Measurements from ENCODE around the gene APEX2. TPM values are rescaled to one million over a fixed set of nuclear protein-coding genes. Genes with fewer than 3 reads are reported as not detected.
"Not testable (repeated sequence)": the region's sequence is repeated elsewhere in the genome, so short reads cannot be mapped to it uniquely, and the experiment has no call there.

The APEX2 gene
- total RNA-seq, 2 experiments from 2014 or later = 26.9 to 28.0 TPM

GRCh38 chrX:55028040-55028439 is 27.9 kb downstream of the APEX2 start:
- CTCF ChIA-PET = no interaction called here
- Mint-ChIP-seq H3K27me3 (ENCODE audit: low read depth) (no peaks in the 10 kb centered on the region), H3K36me3 (ENCODE audit: low read depth) (no peaks in the 10 kb centered on the region), H3K9me3 (ENCODE audit: insufficient read depth) (no peaks in the 10 kb centered on the region), H3K4me3 (no peak overlapping the region), H3K27ac (no peak overlapping the region), H3K4me1 (ENCODE audit: low read depth) (no peaks in the 10 kb centered on the region)
- no peak for DNase-seq
- ATAC-seq = no peak
- POLR2A ChIA-PET = no interaction called here

- no peaks in the 10 kb centered on the region for H3K27me3 Mint-ChIP-seq (ENCODE audit: low read depth)
- no peaks in the 10 kb centered on the region for H3K4me1 Mint-ChIP-seq (ENCODE audit: low read depth)
- H3K36me3 Mint-ChIP-seq (ENCODE audit: low read depth) = no peaks in the 10 kb centered on the region
- ATAC-seq = no peak
- POLR2A ChIA-PET = no interaction called here
- H3K9me3 Mint-ChIP-seq (ENCODE audit: insufficient read depth) = no peaks in the 10 kb centered on the region
- CTCF ChIA-PET = no interaction called here
- no peak for DNase-seq
- no peak overlapping the region for H3K27ac Mint-ChIP-seq
- H3K4me3 Mint-ChIP-seq = no peak overlapping the region
These were observed 28.4 kb downstream of the APEX2 start for GRCh38 chrX:55028611-55029010.

GRCh38 chrX:55029291-55029690 is 29.1 kb downstream of the APEX2 start:
- Mint-ChIP-seq H3K4me1 (ENCODE audit: low read depth) (no peaks in the 10 kb centered on the region), H3K9me3 (ENCODE audit: insufficient read depth) (no peaks in the 10 kb centered on the region), H3K36me3 (ENCODE audit: low read depth) (no peaks in the 10 kb centered on the region), H3K4me3 (no peak overlapping the region), H3K27ac (no peak overlapping the region), H3K27me3 (ENCODE audit: low read depth) (no peaks in the 10 kb centered on the region)
- ChIA-PET POLR2A (no interaction called here), CTCF (no interaction called here)
- DNase-seq = no peak
- ATAC-seq = no peak

- no peak within 1 kb of the TSS for H3K4me3 Mint-ChIP-seq
- ChIA-PET POLR2A (no interaction called here), CTCF (no interaction called here)
- no peak for DNase-seq
- no peaks in the 10 kb centered on the region for H3K27me3 Mint-ChIP-seq (ENCODE audit: low read depth)
- H3K27ac Mint-ChIP-seq = no peak within 1 kb of the TSS
- no peaks in the 10 kb centered on the region for H3K9me3 Mint-ChIP-seq (ENCODE audit: insufficient read depth)
- no peak for ATAC-seq
- no peaks in the 10 kb centered on the region for H3K36me3 Mint-ChIP-seq (ENCODE audit: low read depth)
- H3K4me1 Mint-ChIP-seq (ENCODE audit: low read depth) = no peaks in the 10 kb centered on the region
These were observed 30.4 kb downstream of the APEX2 start, which contains the start of gene ALAS2 for GRCh38 chrX:55030271-55031205. Gene ALAS2, minus strand, starts transcription at chrX:55030977. Its CDS starts 4,977 bp downstream, at chrX:55026000.

- H3K36me3 Mint-ChIP-seq (ENCODE audit: low read depth) = no peaks in the 10 kb centered on the region
- no peak for ATAC-seq
- ChIA-PET CTCF (no interaction called here), POLR2A (no interaction called here)
- H3K4me3 Mint-ChIP-seq = no peak overlapping the region
- no peaks in the 10 kb centered on the region for H3K9me3 Mint-ChIP-seq (ENCODE audit: insufficient read depth)
- no peaks in the 10 kb centered on the region for H3K4me1 Mint-ChIP-seq (ENCODE audit: low read depth)
- no peak for DNase-seq
- H3K27ac Mint-ChIP-seq = no peak overlapping the region
- no peaks in the 10 kb centered on the region for H3K27me3 Mint-ChIP-seq (ENCODE audit: low read depth)
These were observed 33.3 kb downstream of the APEX2 start for GRCh38 chrX:55033429-55033828.

GRCh38 chrX:55039471-55039870 is 39.3 kb downstream of the APEX2 start:
- no peak overlapping the region for H3K4me3 Mint-ChIP-seq
- no peak for DNase-seq
- ChIA-PET CTCF (no interaction called here), POLR2A (no interaction called here)
- H3K36me3 Mint-ChIP-seq (ENCODE audit: low read depth) = no peaks in the 10 kb centered on the region
- no peaks in the 10 kb centered on the region for H3K9me3 Mint-ChIP-seq (ENCODE audit: insufficient read depth)
- H3K27ac Mint-ChIP-seq = no peak overlapping the region
- no peaks in the 10 kb centered on the region for H3K4me1 Mint-ChIP-seq (ENCODE audit: low read depth)
- H3K27me3 Mint-ChIP-seq (ENCODE audit: low read depth) = no peaks in the 10 kb centered on the region
- ATAC-seq = no peak

DNA sequence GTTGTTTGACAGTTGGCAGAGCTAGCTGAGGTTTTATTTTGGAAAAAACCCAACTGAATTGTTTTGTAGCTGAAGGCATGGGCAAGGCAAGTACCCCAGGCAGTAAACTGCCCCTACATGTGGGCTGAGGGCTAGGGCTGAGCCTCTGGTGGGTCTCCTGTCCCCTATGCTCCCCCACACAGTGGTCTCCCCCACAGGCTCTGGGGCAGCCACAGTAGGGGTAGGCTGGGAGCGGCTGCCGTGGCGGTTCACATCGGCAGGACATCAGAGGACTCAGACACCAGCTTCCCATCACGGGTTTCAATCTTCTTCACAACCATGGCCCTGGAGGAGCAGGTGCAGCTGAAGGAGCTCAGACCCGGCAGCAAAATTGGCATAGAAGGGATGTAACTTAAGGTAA is 41.4 kb downstream of the APEX2 start:
- ATAC-seq = no peak
- CTCF ChIA-PET = no interaction called here
- H3K27ac Mint-ChIP-seq = no peak overlapping the region
- H3K36me3 Mint-ChIP-seq (ENCODE audit: low read depth) = no peaks in the 10 kb centered on the region
- H3K4me3 Mint-ChIP-seq = no peak overlapping the region
- POLR2A ChIA-PET = no interaction called here
- H3K9me3 Mint-ChIP-seq (ENCODE audit: insufficient read depth) = no peaks in the 10 kb centered on the region
- H3K4me1 Mint-ChIP-seq (ENCODE audit: low read depth) = no peaks in the 10 kb centered on the region
- H3K27me3 Mint-ChIP-seq (ENCODE audit: low read depth) = no peaks in the 10 kb centered on the region
- no peak for DNase-seq

GRCh38 chrX:55050599-55050998 is 50.4 kb downstream of the APEX2 start:
- H3K4me1 Mint-ChIP-seq (ENCODE audit: low read depth); CTCF ChIA-PET; POLR2A ChIA-PET; DNase-seq; H3K27me3 Mint-ChIP-seq (ENCODE audit: low read depth); H3K36me3 Mint-ChIP-seq (ENCODE audit: low read depth); H3K4me3 Mint-ChIP-seq; H3K27ac Mint-ChIP-seq; ATAC-seq; H3K9me3 Mint-ChIP-seq (ENCODE audit: insufficient read depth): not testable (repeated sequence)

DNA sequence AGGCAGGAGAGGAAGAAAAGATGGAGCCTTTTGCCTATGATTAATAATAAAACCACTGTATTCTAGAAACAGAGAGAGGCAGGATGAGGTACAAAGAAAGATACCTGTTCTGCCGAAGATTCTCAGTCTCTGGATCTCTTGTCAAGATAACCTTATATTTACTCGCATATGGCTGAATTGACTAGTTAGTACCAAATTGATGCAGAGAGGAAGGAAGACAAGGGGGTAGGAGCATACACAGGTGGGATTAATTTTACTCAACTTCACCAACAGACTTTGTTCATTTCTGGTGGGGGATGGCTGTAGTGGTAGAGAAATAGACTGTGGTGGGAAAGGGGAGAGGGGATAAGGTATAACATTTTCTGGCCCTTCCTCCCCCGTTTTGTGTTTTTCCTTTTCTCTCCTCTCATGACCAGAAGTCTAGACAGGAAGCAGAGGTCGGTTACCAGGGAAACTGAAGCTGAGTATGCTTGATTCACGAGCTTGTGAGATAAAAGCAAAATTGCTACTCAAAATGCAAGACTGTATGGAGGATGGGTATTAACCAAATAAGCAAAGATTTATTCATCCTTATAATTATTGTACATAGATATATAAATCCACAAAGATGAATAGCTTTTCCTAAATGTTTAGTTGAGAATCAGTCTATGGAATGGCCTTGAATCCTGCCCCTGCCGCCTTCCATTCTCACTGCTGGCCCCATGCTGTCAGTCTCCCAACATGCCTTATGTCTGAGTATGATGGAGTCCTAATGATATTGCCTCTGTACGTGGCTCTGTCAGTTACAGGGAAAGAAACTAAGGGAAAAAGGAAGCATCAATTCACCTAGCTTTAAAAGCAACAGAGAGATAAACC is 56.9 kb downstream of the APEX2 start:
- peak overlapping the region; percentile 36 for H3K4me3 Mint-ChIP-seq
- POLR2A ChIA-PET = interaction anchor here (1.0 kb wide), 1 partner anchor 57 kb away, joined by 4 read pairs; the partner anchor contains the start of gene APEX2
- no peaks in the 10 kb centered on the region for H3K9me3 Mint-ChIP-seq (ENCODE audit: insufficient read depth)
- DNase-seq (peak; percentile 22), ATAC-seq (peak; percentile 82)
- no peaks in the 10 kb centered on the region for H3K36me3 Mint-ChIP-seq (ENCODE audit: low read depth)
- peaks cover 2% of the 10 kb centered on the region for H3K27me3 Mint-ChIP-seq (ENCODE audit: low read depth)
- CTCF ChIA-PET = interaction anchor here (0.9 to 1.3 kb wide), 8 partner anchors 12 to 1754 kb away, joined by 3 to 10 read pairs (median 4); partner anchors contain the start of gene APEX2
- H3K4me1 Mint-ChIP-seq (ENCODE audit: low read depth) = peaks cover 9% of the 10 kb centered on the region
- H3K27ac Mint-ChIP-seq = no peak overlapping the region

- Mint-ChIP-seq H3K9me3 (ENCODE audit: insufficient read depth) (no peaks in the 10 kb centered on the region), H3K27me3 (ENCODE audit: low read depth) (peaks cover 2% of the 10 kb centered on the region), H3K27ac (no peak overlapping the region), H3K4me3 (peak overlapping the region; percentile 36), H3K4me1 (ENCODE audit: low read depth) (peaks cover 9% of the 10 kb centered on the region), H3K36me3 (ENCODE audit: low read depth) (no peaks in the 10 kb centered on the region)
- ATAC-seq (peak; percentile 70), DNase-seq (peak; percentile 46)
- CTCF ChIA-PET = interaction anchor here (0.9 to 1.3 kb wide), 8 partner anchors 13 to 1755 kb away, joined by 3 to 10 read pairs (median 4); partner anchors contain the start of gene APEX2
- POLR2A ChIA-PET = interaction anchor here (1.0 kb wide), 1 partner anchor 58 kb away, joined by 4 read pairs; the partner anchor contains the start of gene APEX2
These were observed 57.6 kb downstream of the APEX2 start for GRCh38 chrX:55057675-55058249.

Data from activated CD8-positive, alpha-beta T cell treated with anti-CD3 and anti-CD28 coated beads, Interleukin-2, amount 10 ng/mL, durations not matched to agents 7 days and 5 days (primary cell).